H1 (cell line): ENCODE measurements around the gene GRIA4. TPM values are rescaled to one million over a fixed set of nuclear protein-coding genes. Genes with fewer than 3 reads are reported as not detected.

Source experiments
- CTCF ChIA-PET: fragments of 300-600 bp; sonication (Branson Sonifier 250); formaldehyde crosslinking; loops from one replicate; lab custom pipeline; 2021; ENCODE audit not compliant: partially characterized antibody; lab: Charles Lee
- POLR2A ChIA-PET: fragments of 300-600 bp; sonication (Branson Sonifier 250); formaldehyde crosslinking; loops from one replicate; lab custom pipeline; 2021; ENCODE audit warnings: inconsistent platforms; ENCODE audit not compliant: partially characterized antibody; lab: Charles Lee
- DNase-seq, 2 experiments: peaks; one replicate each; pipeline versions ENCODE4 v3.0.0 to v3.0.0-alpha.2; 2010 to 2022; ENCODE audit warnings: low spot score in 2 of 2, low read depth in 1 of 2, mixed read lengths in 1 of 2
- FAIRE-seq: peaks from 2 replicates; lab custom pipeline; 2011; peaks lifted over from hg19 to GRCh38; lab: Jason Lieb, UNC
- H2AFZ ChIP-seq: 2 replicates; pipeline ENCODE4 v1.8.1; 2012; ENCODE audit warnings: low read length, inconsistent platforms
- H2AK5ac ChIP-seq: 2 replicates; pipeline ENCODE4 v1.6.1; 2013; ENCODE audit warnings: low read depth, low read length
- H2BK120ac ChIP-seq: replicated peaks from 2 replicates; pipeline ENCODE3; 2013; ENCODE audit warnings: low read depth, low read length, inconsistent platforms
- H2BK12ac ChIP-seq: 2 replicates; pipeline ENCODE4 v1.6.1; 2013; ENCODE audit warnings: low read depth, low read length
- H2BK15ac ChIP-seq: 2 replicates; pipeline ENCODE4 v1.6.1; 2013; ENCODE audit warnings: low read length
- H2BK20ac ChIP-seq: 2 replicates; pipeline ENCODE4 v1.6.1; 2013; ENCODE audit warnings: low read length
- H2BK5ac ChIP-seq: 2 replicates; pipeline ENCODE4 v1.6.1; 2013; ENCODE audit warnings: low read depth, low read length
- H3K14ac ChIP-seq: 2 replicates; pipeline ENCODE4 v1.6.1; 2013; ENCODE audit warnings: inconsistent platforms; ENCODE audit not compliant: insufficient read length
- H3K18ac ChIP-seq: 2 replicates; pipeline ENCODE4 v1.6.1; 2013; ENCODE audit warnings: low read length; ENCODE audit errors: extremely low read depth
- H3K23ac ChIP-seq: 2 replicates; pipeline ENCODE4 v1.6.1; 2013; ENCODE audit warnings: inconsistent platforms; ENCODE audit not compliant: insufficient read length
- H3K23me2 ChIP-seq: 2 replicates; pipeline ENCODE4 v1.6.1; 2013; ENCODE audit warnings: low read depth, low read length
- H3K27ac ChIP-seq: 2 replicates; pipeline ENCODE4 v1.6.1; 2011; ENCODE audit warnings: low read depth, low read length, inconsistent platforms
- H3K27me3 ChIP-seq, 4 experiments: replicated peaks in 1 of 4; 1 replicate in 1 of 4; 2 replicates in 3 of 4; pipeline versions ENCODE4 v1.6.1 to v1.8.1; 2011 to 2013; ENCODE audit warnings: low read length in 3 of 4, mild to moderate bottlenecking in 3 of 4, inconsistent platforms in 2 of 4, mixed read lengths in 2 of 4, moderate library complexity in 1 of 4; ENCODE audit not compliant: control insufficient read depth in 3 of 4, insufficient read depth in 3 of 4; ENCODE audit errors: extremely low read depth in 1 of 4
- H3K36me3 ChIP-seq, 4 experiments: 2 replicates each; pipeline versions ENCODE4 v1.6.1 to v1.8.1; 2011 to 2013; ENCODE audit warnings: mild to moderate bottlenecking in 4 of 4, low read length in 3 of 4, moderate library complexity in 2 of 4, control low read depth in 1 of 4, inconsistent platforms in 1 of 4; ENCODE audit not compliant: insufficient read depth in 4 of 4, control insufficient read depth in 2 of 4
- H3K4ac ChIP-seq: replicated peaks from 2 replicates; pipeline ENCODE3; 2013; ENCODE audit warnings: low read length, low read depth, mixed read lengths, inconsistent platforms; ENCODE audit not compliant: insufficient read length
- H3K4me1 ChIP-seq, 4 experiments: replicated peaks in 1 of 4; 1 replicate in 1 of 4; 2 replicates in 3 of 4; pipeline versions ENCODE4 v1.6.1 to v1.8.1; 2011 to 2013; ENCODE audit warnings: low read length in 3 of 4, inconsistent platforms in 2 of 4, mixed read lengths in 1 of 4; ENCODE audit not compliant: insufficient read depth in 4 of 4, control insufficient read depth in 3 of 4
- H3K4me2 ChIP-seq, 2 experiments: 2 replicates each; pipeline versions ENCODE4 v1.6.1 to v1.8.1; 2011 to 2013; ENCODE audit warnings: low read depth in 2 of 2, low read length in 2 of 2, control low read depth in 1 of 2, inconsistent platforms in 1 of 2, mild to moderate bottlenecking in 1 of 2; ENCODE audit not compliant: insufficient read depth in 1 of 2
- H3K4me3 ChIP-seq, 4 experiments: fragments of 200-600, 300-600 bp in 1 of 4; sonication (generic), shearing (Covaris generic), sonication (Bioruptor Twin) in 1 of 4; 2 replicates each; pipeline versions ENCODE4 v1.5.1 to v1.8.1; 2011 to 2016; ENCODE audit warnings: low read length in 4 of 4, low read depth in 3 of 4, control low read depth in 2 of 4, inconsistent platforms in 2 of 4, mild to moderate bottlenecking in 2 of 4, mixed read lengths in 1 of 4, moderate library complexity in 1 of 4; ENCODE audit not compliant: insufficient read depth in 2 of 4; ENCODE audit errors: extremely low read depth in 1 of 4
- H3K56ac ChIP-seq: replicated peaks from 2 replicates; pipeline ENCODE3; 2013; ENCODE audit warnings: low read depth, mild to moderate bottlenecking, mixed read lengths, low read length, inconsistent platforms; ENCODE audit not compliant: insufficient read length
- H3K79me1 ChIP-seq: 2 replicates; pipeline ENCODE4 v1.6.1; 2013; ENCODE audit warnings: low read depth, low read length, control low read depth
- H3K79me2 ChIP-seq, 2 experiments: 2 replicates each; pipeline versions ENCODE4 v1.6.1 to v1.8.1; 2012 to 2013; ENCODE audit warnings: low read length in 2 of 2, mild to moderate bottlenecking in 2 of 2, inconsistent platforms in 1 of 2; ENCODE audit not compliant: insufficient read depth in 2 of 2, control insufficient read depth in 1 of 2
- H3K9ac ChIP-seq, 4 experiments: replicated peaks in 1 of 4; 1 replicate in 1 of 4; 2 replicates in 3 of 4; pipeline versions ENCODE4 v1.6.1 to v1.8.1; 2011 to 2013; ENCODE audit warnings: low read depth in 3 of 4, low read length in 3 of 4, control low read depth in 2 of 4, mild to moderate bottlenecking in 2 of 4, moderate library complexity in 2 of 4, inconsistent platforms in 1 of 4; ENCODE audit errors: extremely low read depth in 1 of 4
- H3K9me3 ChIP-seq, 2 experiments: 2 replicates each; pipeline versions ENCODE4 v1.6.1 to v1.8.1; 2012 to 2013; ENCODE audit warnings: mild to moderate bottlenecking in 2 of 2, moderate library complexity in 2 of 2, control low read depth in 1 of 2, inconsistent platforms in 1 of 2, low read depth in 1 of 2, low read length in 1 of 2, mixed read lengths in 1 of 2; ENCODE audit not compliant: insufficient read depth in 2 of 2
- H4K20me1 ChIP-seq, 2 experiments: replicated peaks in 1 of 2; 2 replicates each; pipeline versions ENCODE3 to v1.8.1; 2011 to 2013; ENCODE audit warnings: inconsistent platforms in 2 of 2, low read length in 2 of 2, mild to moderate bottlenecking in 1 of 2; ENCODE audit not compliant: insufficient read depth in 2 of 2, control insufficient read depth in 1 of 2
- H4K5ac ChIP-seq: 2 replicates; pipeline ENCODE4 v1.6.1; 2013; ENCODE audit warnings: low read length, low read depth, mixed read lengths, inconsistent platforms; ENCODE audit not compliant: insufficient read length
- H4K8ac ChIP-seq: 2 replicates; pipeline ENCODE4 v1.8.0; 2013; ENCODE audit warnings: mild to moderate bottlenecking, moderate library complexity, low read length, inconsistent platforms; ENCODE audit not compliant: insufficient read depth; ENCODE audit errors: extremely low read depth
- H4K91ac ChIP-seq: replicated peaks from 2 replicates; pipeline ENCODE3; 2013; ENCODE audit warnings: low read length, mixed read lengths, inconsistent platforms; ENCODE audit not compliant: insufficient read length
- CREB1 ChIP-seq: IDR thresholded peaks from 2 replicates; pipeline ENCODE4 v1.6.1; 2012; ENCODE audit warnings: inconsistent platforms
- HDAC2 ChIP-seq, 2 experiments: fragments of 300-600 bp in 1 of 2; sonication (generic) in 1 of 2; IDR thresholded peaks; 2 replicates each; pipeline ENCODE4 v1.6.1; 2011 to 2012; ENCODE audit warnings: low read depth in 2 of 2, low read length in 2 of 2, mild to moderate bottlenecking in 2 of 2, moderate library complexity in 2 of 2, borderline replicate concordance in 1 of 2, inconsistent platforms in 1 of 2
- WGBS, 2 experiments: shearing (Covaris generic) in 1 of 2; methylation state at CpG; one replicate each; pipeline versions ENCODE4 v1.1.6 to v1.1.7; 2013 to 2015; ENCODE audit warnings: low lambda C conversion rate in 2 of 2, mixed read lengths in 2 of 2, inconsistent platforms in 1 of 2, low coverage in 1 of 2, missing lambda C conversion rate in 1 of 2; ENCODE audit not compliant: insufficient replicate concordance in 2 of 2, insufficient coverage in 1 of 2, insufficient read length in 1 of 2; ENCODE audit errors: extremely low coverage in 1 of 2, missing lambda C conversion rate in 1 of 2; 5-methylcytosine and 5-hydroxymethylcytosine counted together
- polyA plus RNA-seq, 7 experiments: library from polyadenylated mRNA; depleted of rRNA in 3 of 7; stranded (reverse) in 5 of 7; unstranded in 2 of 7; fragments of >200 nt in 5 of 7; fragments of 200-250 nt in 2 of 7; gene quantifications; 1 replicate in 5 of 7; 2 replicates in 1 of 7; 4 replicates in 1 of 7; pipeline versions ENCODE4 v1.2.1 to v1.2.3, GENCODE V29; 2011 to 2013; ENCODE audit warnings: missing spikeins in 2 of 7, mixed read lengths in 2 of 7
- total RNA-seq: library from RNA; stranded (reverse); fragmentation: NEBNext Ultra II Directional; extraction: Animal tissue kit (Norgen Biotek cat#: 25700); gene quantifications from 2 replicates; pipeline ENCODE4 v1.2.1, GENCODE V29; 2021

GRIA4 gene
- total and polyA plus RNA-seq, 2 of the 8 experiments (the other 6 are each of a cell fraction or from before 2014, with no cell fraction given) = 12.5 to 21.8 TPM

DNA sequence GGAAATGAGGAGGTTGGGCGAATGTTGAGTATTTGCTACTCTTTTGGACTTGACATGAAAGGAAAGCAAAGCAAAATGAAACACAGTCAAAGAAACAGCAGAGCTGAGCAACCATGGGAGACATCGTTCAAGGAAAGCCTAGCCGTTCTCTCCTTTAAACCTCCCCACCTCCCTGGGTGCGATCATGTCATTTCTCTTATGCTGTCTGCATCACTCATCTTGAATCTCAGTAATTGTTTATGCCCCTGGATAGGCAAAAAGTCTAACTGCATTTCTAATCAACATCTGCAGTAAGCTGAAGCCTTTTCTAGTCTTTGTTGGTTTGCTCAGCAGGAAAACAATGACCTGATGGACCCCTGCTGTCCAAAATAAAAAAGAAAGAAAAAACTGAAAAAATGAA is 305.1 kb downstream of the GRIA4 start:
- no peak overlapping the region for H2BK120ac ChIP-seq
- ChIA-PET CTCF (no interaction called here), POLR2A (no interaction called here)
- no peaks in the 10 kb centered on the region for H3K79me2 ChIP-seq
- 57% methylated on average over 4 of the region's 4 CpGs; no CpG with 5 or more reads in 1 of the 2 experiments for WGBS, 2 experiments
- H4K20me1 ChIP-seq = no peaks in the 10 kb centered on the region
- FAIRE-seq (peak; percentile 87), DNase-seq (no peak)
- H2BK15ac ChIP-seq = no peak overlapping the region
- no peaks in the 10 kb centered on the region; the same call in 1 of the 2 replicates for H3K23me2 ChIP-seq
- no peak overlapping the region for H2AK5ac ChIP-seq
- no peak overlapping the region for H3K18ac ChIP-seq
- H4K5ac ChIP-seq = no peak overlapping the region
- peak overlapping the region; percentile 52 to 61; a peak in 2 of 4 replicates for H3K4me2 ChIP-seq
- no peaks in the 10 kb centered on the region for H3K36me3 ChIP-seq
- no peak overlapping the region for H2BK5ac ChIP-seq
- H3K23ac ChIP-seq = no peak overlapping the region
- H2BK20ac ChIP-seq = no peak overlapping the region
- H4K91ac ChIP-seq = no peak overlapping the region
- no peaks in the 10 kb centered on the region for H3K79me1 ChIP-seq
- H2BK12ac ChIP-seq = 0 out of 2 replicates have a peak overlapping the region, but pooled peaks have one; percentile 46
- H3K14ac ChIP-seq = no peak overlapping the region
- H4K8ac ChIP-seq = no peak overlapping the region
- peak overlapping the region in 2 of 4 experiments; percentile 13 to 21; a peak in 1 of 8 replicates for H3K4me3 ChIP-seq
- H3K9ac ChIP-seq = peak overlapping the region in 1 of 4 experiments; percentile 42; a peak in 1 of 7 replicates
- no peak overlapping the region for H3K27ac ChIP-seq
- no peak overlapping the region for H3K4ac ChIP-seq
- no peak overlapping the region for H3K56ac ChIP-seq
- no peaks in the 10 kb centered on the region for H3K9me3 ChIP-seq
- no peak overlapping the region for H2AFZ ChIP-seq
- peaks cover 0 to 6% (median 0%) of the 10 kb centered on the region in 4 experiments; a peak in 2 of 7 replicates for H3K4me1 ChIP-seq
- 0 out of 4 replicates have a peak, but pooled peaks of 1 of the 2 experiments have one; percentile 26 for TF ChIP-seq HDAC2 (IDR thresholded peaks at IDR 0.05; ENCODE audit: borderline replicate concordance in 1 of 2, low read depth in 2 of 2, low read length in 2 of 2)
- no peak for TF ChIP-seq CREB1
- peaks cover 0 to 1% (median 0%) of the 10 kb centered on the region in 4 experiments; a peak in 1 of 7 replicates for H3K27me3 ChIP-seq
